22Rv1 (cell line): ENCODE measurements around the gene PDSS1.

Experiments
- ZFX ChIP-seq: fragments of 450-650 bp; IDR thresholded peaks from 2 replicates; pipeline ENCODE4 v1.6.1; 2017; ENCODE audit warnings: antibody characterized with exemption, borderline replicate concordance
- TF ChIP-seq, protein P1 (sequence below): fragments of 450-650 bp; IDR thresholded peaks from 2 replicates; pipeline ENCODE4 v1.5.1; 2017; ENCODE audit warnings: mild to moderate bottlenecking

DNA sequence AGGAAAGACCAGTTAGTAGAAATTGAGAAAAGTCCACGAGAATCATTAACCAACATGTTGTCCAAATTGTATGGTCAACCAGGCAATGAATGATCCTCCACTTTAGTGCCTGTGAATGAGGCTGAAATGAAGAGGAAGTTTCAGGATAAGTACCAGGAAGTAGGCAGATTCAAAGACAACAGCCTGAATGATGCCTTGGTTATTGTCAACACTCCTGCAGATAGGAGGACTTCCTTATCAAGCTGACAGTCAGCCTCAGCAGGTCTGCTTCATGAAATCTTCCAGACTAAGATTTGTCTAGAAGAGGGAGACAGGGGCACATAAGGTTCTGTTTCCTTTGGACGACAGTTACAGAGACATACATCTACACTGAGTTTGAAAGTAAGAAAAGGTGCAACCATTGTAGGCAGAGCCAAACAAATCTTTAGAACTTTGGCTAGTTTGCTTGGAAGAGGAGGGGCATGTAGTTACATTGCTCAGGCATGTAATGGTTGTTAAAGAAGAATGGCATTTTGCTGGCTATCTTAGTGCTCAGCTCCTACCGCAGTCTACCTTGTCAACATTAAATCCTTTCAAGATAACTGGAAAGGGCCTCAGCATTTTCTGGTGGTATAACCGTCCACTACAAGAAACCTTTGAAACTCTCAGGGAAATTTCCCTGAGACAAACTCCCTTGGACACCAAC, 81.8 kb downstream of the PDSS1 start:
- TF ChIP-seq, protein P1, sequence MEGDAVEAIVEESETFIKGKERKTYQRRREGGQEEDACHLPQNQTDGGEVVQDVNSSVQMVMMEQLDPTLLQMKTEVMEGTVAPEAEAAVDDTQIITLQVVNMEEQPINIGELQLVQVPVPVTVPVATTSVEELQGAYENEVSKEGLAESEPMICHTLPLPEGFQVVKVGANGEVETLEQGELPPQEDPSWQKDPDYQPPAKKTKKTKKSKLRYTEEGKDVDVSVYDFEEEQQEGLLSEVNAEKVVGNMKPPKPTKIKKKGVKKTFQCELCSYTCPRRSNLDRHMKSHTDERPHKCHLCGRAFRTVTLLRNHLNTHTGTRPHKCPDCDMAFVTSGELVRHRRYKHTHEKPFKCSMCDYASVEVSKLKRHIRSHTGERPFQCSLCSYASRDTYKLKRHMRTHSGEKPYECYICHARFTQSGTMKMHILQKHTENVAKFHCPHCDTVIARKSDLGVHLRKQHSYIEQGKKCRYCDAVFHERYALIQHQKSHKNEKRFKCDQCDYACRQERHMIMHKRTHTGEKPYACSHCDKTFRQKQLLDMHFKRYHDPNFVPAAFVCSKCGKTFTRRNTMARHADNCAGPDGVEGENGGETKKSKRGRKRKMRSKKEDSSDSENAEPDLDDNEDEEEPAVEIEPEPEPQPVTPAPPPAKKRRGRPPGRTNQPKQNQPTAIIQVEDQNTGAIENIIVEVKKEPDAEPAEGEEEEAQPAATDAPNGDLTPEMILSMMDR, result no peak
- no peak for TF ChIP-seq ZFX
